K562 (cell line): ENCODE results near the gene PTP4A2. TPM values are rescaled to one million over a fixed set of nuclear protein-coding genes. Genes with fewer than 3 reads are reported as not detected.

Source experiments
- ATAC-seq: fragments of 200-7000 bp; cut with Tn5 transposase; 3 replicates; pipeline ENCODE4 v1.9.1; 2020; ENCODE audit warnings: moderate library complexity
- BruUV-seq: library from RNA; stranded (reverse); fragments of 400-500 nt; replicated peaks from 2 replicates; lab custom pipeline; 2021; lab: Mats Ljungman, UMichigan
- CTCF ChIA-PET: fragments of 300-600 bp; formaldehyde crosslinking; extraction: SDS; loops from one replicate; lab custom pipeline; 2021; ENCODE audit warnings: low intra/inter-chr PET ratio; lab: Yijun Ruan, JAX
- POLR2A ChIA-PET: fragments of 300-600, 350-650 bp; sonication (Branson Sonifier 250); formaldehyde crosslinking; extraction: SDS; loops from one replicate; lab custom pipeline; 2021; ENCODE audit warnings: antibody characterized with exemption, inconsistent platforms; lab: Yijun Ruan, JAX
- DNase-seq, 4 experiments: peaks; one replicate each; pipeline versions ENCODE4 v3.0.0 to v3.0.0-alpha.2; 2011 to 2018; ENCODE audit warnings: low spot score in 3 of 4, mixed read lengths in 3 of 4; ENCODE audit errors: extremely low read depth in 1 of 4
- FAIRE-seq: peaks from 2 replicates; lab custom pipeline; 2011; peaks lifted over from hg19 to GRCh38; lab: Jason Lieb, UNC
- H2AFZ ChIP-seq: 2 replicates; pipeline ENCODE4 v1.6.0; 2011; ENCODE audit warnings: low read depth, low read length, control low read depth, inconsistent platforms
- H3K27ac ChIP-seq: fragments of 200-600 bp; 3 replicates; pipeline ENCODE4 v1.8.0; 2011; ENCODE audit warnings: low read depth, mild to moderate bottlenecking, control low read depth, inconsistent platforms, low read length, moderate library complexity, mixed read lengths; ENCODE audit errors: extremely low read depth
- H3K27me3 ChIP-seq, 2 experiments: fragments of 300-600 bp in 1 of 2; 2 replicates in 1 of 2; 3 replicates in 1 of 2; pipeline versions ENCODE4 v1.6.0 to v1.8.0; 2011; ENCODE audit warnings: inconsistent platforms in 2 of 2, low read length in 2 of 2, mild to moderate bottlenecking in 1 of 2, mixed read lengths in 1 of 2, moderate library complexity in 1 of 2; ENCODE audit not compliant: control insufficient read depth in 2 of 2, insufficient read depth in 2 of 2
- H3K36me3 ChIP-seq: fragments of 300-600 bp; 3 replicates; pipeline ENCODE4 v1.8.0; 2011; ENCODE audit warnings: mild to moderate bottlenecking, low read length, inconsistent platforms; ENCODE audit not compliant: control insufficient read depth, insufficient read depth
- H3K4me1 ChIP-seq, 2 experiments: fragments of 200-600 bp in 1 of 2; replicated peaks in 1 of 2; 2 replicates in 1 of 2; 3 replicates in 1 of 2; pipeline versions ENCODE4 v1.5.1 to v1.8.0; 2011; ENCODE audit warnings: inconsistent platforms in 2 of 2, low read length in 2 of 2, mild to moderate bottlenecking in 1 of 2, mixed read lengths in 1 of 2, moderate library complexity in 1 of 2; ENCODE audit not compliant: control insufficient read depth in 2 of 2, insufficient read depth in 2 of 2
- H3K4me2 ChIP-seq: 2 replicates; pipeline ENCODE4 v1.6.1; 2011; ENCODE audit warnings: low read length, control low read depth, inconsistent platforms, mixed read lengths; ENCODE audit not compliant: insufficient read depth
- H3K4me3 ChIP-seq: fragments of 200-600 bp; sonication (generic), shearing (Covaris generic); 2 replicates; pipeline ENCODE4 v1.5.1; 2016; ENCODE audit warnings: control low read depth, inconsistent platforms
- H3K79me2 ChIP-seq: fragments of 200-600 bp; 3 replicates; pipeline ENCODE4 v1.8.0; 2011; ENCODE audit warnings: low read length, inconsistent platforms; ENCODE audit not compliant: control insufficient read depth, insufficient read depth
- H3K9ac ChIP-seq, 2 experiments: 2 replicates each; pipeline versions ENCODE4 v1.6.0 to v1.6.1; 2011; ENCODE audit warnings: low read depth in 2 of 2, low read length in 2 of 2, control low read depth in 1 of 2, inconsistent platforms in 1 of 2, mild to moderate bottlenecking in 1 of 2, mixed read lengths in 1 of 2; ENCODE audit not compliant: insufficient read depth in 1 of 2
- H3K9me1 ChIP-seq: one replicate; pipeline ENCODE4 v1.6.0; 2011; ENCODE audit warnings: inconsistent platforms, mild to moderate bottlenecking, low read length, moderate library complexity; ENCODE audit not compliant: control insufficient read depth, insufficient read depth
- H3K9me3 ChIP-seq: replicated peaks from 2 replicates; pipeline ENCODE4 v1.5.1; 2011; ENCODE audit warnings: low read depth, low read length, inconsistent platforms; ENCODE audit not compliant: control insufficient read depth, insufficient read depth
- H4K20me1 ChIP-seq: replicated peaks from 2 replicates; pipeline ENCODE4 v1.6.1; 2011; ENCODE audit warnings: low read length, inconsistent platforms, mixed read lengths; ENCODE audit not compliant: control insufficient read depth, insufficient read depth
- FOSL1 ChIP-seq: fragments of 200-800 bp; sonication (Bioruptor generic); conservative IDR thresholded peaks from 2 replicates; pipeline ENCODE4 v1.6.1; 2016; ENCODE audit warnings: missing genetic modification characterization, missing compliant biosample characterization
- FOXA3 ChIP-seq, 2 experiments: fragments of 450-650 bp in 1 of 2; sonication (generic) in 1 of 2; formaldehyde crosslinking; IDR thresholded peaks in 1 of 2; conservative IDR thresholded peaks in 1 of 2; 2 replicates each; pipeline versions ENCODE4 v1.4.0 to v1.8.0; 2020 to 2022; ENCODE audit warnings: mild to moderate bottlenecking in 2 of 2, missing genetic modification reagents in 1 of 2
- NR4A1 ChIP-seq, 2 experiments: fragments of 250-450 bp in 1 of 2; fragments of 450-650 bp in 1 of 2; sonication (Bioruptor Pico) in 1 of 2; IDR thresholded peaks; 2 replicates each; pipeline versions ENCODE4 v1.4.0 to v1.6.1; 2016 to 2020; ENCODE audit warnings: mild to moderate bottlenecking in 2 of 2, missing compliant biosample characterization in 1 of 2, missing genetic modification characterization in 1 of 2, moderate library complexity in 1 of 2
- ZNF24 ChIP-seq: fragments of 450-650 bp; IDR thresholded peaks from 2 replicates; pipeline ENCODE4 v1.6.1; 2016
- WGBS: fragments of 100-300 bp; shearing (Covaris generic); methylation state at CpG from one replicate; pipeline ENCODE4 v1.1.6; 2016; ENCODE audit warnings: low coverage, mixed read lengths; ENCODE audit not compliant: insufficient coverage; ENCODE audit errors: missing lambda C conversion rate; 5-methylcytosine and 5-hydroxymethylcytosine counted together
- in situ Hi-C: fragments of 300-500 bp; cut with MboI; formaldehyde crosslinking; loops from 4 replicates; pipeline ENCODE4 v1.15.0; 2018; ENCODE audit warnings: inconsistent platforms, mixed read lengths
- intact Hi-C: fragments of 100-400 bp; cut with micrococcal nuclease; formaldehyde crosslinking; loops from 2 replicates; pipeline ENCODE4 v1.14.2; 2022
- polyA plus RNA-seq, 8 experiments: library from polyadenylated mRNA; depleted of rRNA in 4 of 8; stranded (reverse) in 5 of 8; unstranded in 3 of 8; fragments of >200 nt; fragmentation: Nextera tagmentation in 2 of 8; fragmentation: Illumina TruSeq in 1 of 8; extraction: Ambion mirVana in 2 of 8; extraction: Trizol in 1 of 8; gene quantifications; 2 replicates each; pipeline versions ENCODE4 v1.2.1 to v1.2.3, GENCODE V29; 2011 to 2014; ENCODE audit warnings: inconsistent platforms in 1 of 8, missing spikeins in 1 of 8
- total RNA-seq, 7 experiments: library from RNA; depleted of rRNA in 6 of 7; stranded (reverse); fragments of >200 nt in 6 of 7; fragmentation: Illumina TruSeq in 2 of 7; extraction: Trizol in 2 of 7; gene quantifications; 2 replicates each; pipeline versions ENCODE4 v1.2.1 to v1.2.3, GENCODE V29; 2011 to 2021; ENCODE audit warnings: low replicate concordance in 1 of 7
- TF ChIP-seq, protein P1 (sequence below), 2 experiments: fragments of 450-650 bp; formaldehyde crosslinking in 1 of 2; IDR thresholded peaks; 2 replicates each; pipeline versions ENCODE4 v1.4.0 to v1.6.1; 2014 to 2020; ENCODE audit warnings: mild to moderate bottlenecking in 2 of 2, borderline replicate concordance in 1 of 2, low read depth in 1 of 2
- TF ChIP-seq, protein P2 (sequence below), 2 experiments: fragments of 450-650 bp; IDR thresholded peaks; 2 replicates each; pipeline ENCODE4 v1.6.1; 2016
- TF ChIP-seq, protein P3 (sequence below), 3 experiments: fragments of 200-800 bp in 1 of 3; sonication (Bioruptor generic) in 1 of 3; sonication (generic) in 1 of 3; formaldehyde crosslinking in 1 of 3; IDR thresholded peaks; 2 replicates each; pipeline versions ENCODE4 v1.6.1 to v1.8.0; 2016 to 2022; ENCODE audit warnings: mild to moderate bottlenecking in 2 of 3, missing compliant biosample characterization in 2 of 3, missing genetic modification characterization in 2 of 3, missing genetic modification reagents in 1 of 3

The PTP4A2 gene
- total and polyA plus RNA-seq, 9 of the 15 experiments (the other 6 are each of a cell fraction or from before 2014, with no cell fraction given) = 197 to 870 (median 480) TPM

DNA sequence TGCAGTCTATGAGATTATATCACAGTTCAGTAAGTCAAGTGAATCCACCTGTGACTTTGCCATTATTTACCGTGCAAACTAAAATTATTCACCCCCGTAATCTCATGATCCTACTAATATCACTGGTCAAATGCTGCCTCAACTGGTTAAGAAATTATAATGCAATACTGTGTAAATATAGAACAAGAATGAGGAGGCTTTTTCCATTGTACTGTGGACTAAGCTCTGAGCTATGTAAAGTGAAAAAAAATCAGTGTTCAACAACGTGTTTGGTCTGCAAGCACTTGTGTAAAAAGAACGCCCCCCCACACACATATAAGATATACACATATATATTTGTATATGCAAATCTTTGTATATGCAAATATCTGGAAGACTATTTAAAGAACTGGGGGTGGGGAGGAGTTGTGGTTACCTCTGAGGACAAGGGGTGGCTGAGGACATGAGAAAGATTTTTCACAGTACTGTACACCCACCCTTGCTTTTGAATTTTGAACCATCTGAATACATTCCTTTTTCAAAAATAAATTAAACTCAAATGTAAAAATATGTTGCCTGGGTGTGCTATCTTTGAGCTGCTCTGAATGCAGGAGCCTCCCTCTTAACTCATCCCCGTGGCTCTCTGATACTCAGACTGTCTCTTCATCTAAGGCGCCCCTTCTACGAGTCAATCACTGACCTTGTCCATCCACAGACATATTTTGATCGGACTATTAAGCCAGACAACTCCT, 57.0 kb downstream of the PTP4A2 start:
- H3K27ac ChIP-seq = no peak overlapping the region
- TF ChIP-seq FOSL1 (no peak), NR4A1 (CRISPR knock-in tag; IDR thresholded peaks at IDR 0.05) (no peak), NR4A1 (tag; IDR thresholded peaks at IDR 0.05) (no peak), FOXA3 (CRISPR knock-in tag; conservative IDR thresholded peaks at IDR 0.05 in 1 of 2, IDR thresholded peaks at IDR 0.05 in 1 of 2) (0 out of 4 replicates have a peak, but pooled peaks of 1 of the 2 experiments have one; percentile 26), ZNF24 (no peak)
- TF ChIP-seq, protein P1, sequence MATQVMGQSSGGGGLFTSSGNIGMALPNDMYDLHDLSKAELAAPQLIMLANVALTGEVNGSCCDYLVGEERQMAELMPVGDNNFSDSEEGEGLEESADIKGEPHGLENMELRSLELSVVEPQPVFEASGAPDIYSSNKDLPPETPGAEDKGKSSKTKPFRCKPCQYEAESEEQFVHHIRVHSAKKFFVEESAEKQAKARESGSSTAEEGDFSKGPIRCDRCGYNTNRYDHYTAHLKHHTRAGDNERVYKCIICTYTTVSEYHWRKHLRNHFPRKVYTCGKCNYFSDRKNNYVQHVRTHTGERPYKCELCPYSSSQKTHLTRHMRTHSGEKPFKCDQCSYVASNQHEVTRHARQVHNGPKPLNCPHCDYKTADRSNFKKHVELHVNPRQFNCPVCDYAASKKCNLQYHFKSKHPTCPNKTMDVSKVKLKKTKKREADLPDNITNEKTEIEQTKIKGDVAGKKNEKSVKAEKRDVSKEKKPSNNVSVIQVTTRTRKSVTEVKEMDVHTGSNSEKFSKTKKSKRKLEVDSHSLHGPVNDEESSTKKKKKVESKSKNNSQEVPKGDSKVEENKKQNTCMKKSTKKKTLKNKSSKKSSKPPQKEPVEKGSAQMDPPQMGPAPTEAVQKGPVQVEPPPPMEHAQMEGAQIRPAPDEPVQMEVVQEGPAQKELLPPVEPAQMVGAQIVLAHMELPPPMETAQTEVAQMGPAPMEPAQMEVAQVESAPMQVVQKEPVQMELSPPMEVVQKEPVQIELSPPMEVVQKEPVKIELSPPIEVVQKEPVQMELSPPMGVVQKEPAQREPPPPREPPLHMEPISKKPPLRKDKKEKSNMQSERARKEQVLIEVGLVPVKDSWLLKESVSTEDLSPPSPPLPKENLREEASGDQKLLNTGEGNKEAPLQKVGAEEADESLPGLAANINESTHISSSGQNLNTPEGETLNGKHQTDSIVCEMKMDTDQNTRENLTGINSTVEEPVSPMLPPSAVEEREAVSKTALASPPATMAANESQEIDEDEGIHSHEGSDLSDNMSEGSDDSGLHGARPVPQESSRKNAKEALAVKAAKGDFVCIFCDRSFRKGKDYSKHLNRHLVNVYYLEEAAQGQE (IDR thresholded peaks at IDR 0.05; ENCODE audit: borderline replicate concordance) = peak; percentile 26; the same call in 1 of the 2 replicates
- TF ChIP-seq, protein P1 (CRISPR knock-in tag; IDR thresholded peaks at IDR 0.05; ENCODE audit: low read depth) = no peak
- TF ChIP-seq, protein P2, sequence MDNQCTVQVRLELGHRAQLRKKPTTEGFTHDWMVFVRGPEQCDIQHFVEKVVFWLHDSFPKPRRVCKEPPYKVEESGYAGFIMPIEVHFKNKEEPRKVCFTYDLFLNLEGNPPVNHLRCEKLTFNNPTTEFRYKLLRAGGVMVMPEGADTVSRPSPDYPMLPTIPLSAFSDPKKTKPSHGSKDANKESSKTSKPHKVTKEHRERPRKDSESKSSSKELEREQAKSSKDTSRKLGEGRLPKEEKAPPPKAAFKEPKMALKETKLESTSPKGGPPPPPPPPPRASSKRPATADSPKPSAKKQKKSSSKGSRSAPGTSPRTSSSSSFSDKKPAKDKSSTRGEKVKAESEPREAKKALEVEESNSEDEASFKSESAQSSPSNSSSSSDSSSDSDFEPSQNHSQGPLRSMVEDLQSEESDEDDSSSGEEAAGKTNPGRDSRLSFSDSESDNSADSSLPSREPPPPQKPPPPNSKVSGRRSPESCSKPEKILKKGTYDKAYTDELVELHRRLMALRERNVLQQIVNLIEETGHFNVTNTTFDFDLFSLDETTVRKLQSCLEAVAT (IDR thresholded peaks at IDR 0.05) = no peak
- TF ChIP-seq, protein P3, sequence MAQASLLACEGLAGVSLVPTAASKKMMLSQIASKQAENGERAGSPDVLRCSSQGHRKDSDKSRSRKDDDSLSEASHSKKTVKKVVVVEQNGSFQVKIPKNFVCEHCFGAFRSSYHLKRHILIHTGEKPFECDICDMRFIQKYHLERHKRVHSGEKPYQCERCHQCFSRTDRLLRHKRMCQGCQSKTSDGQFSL (CRISPR knock-in tag; IDR thresholded peaks at IDR 0.05) = peak; percentile 39; the same call in 1 of the 2 replicates
- TF ChIP-seq, protein P3 (tag; IDR thresholded peaks at IDR 0.05) = no peak

More for the DNA sequence above, 57.0 kb downstream of the PTP4A2 start:
- ChIA-PET CTCF (interaction anchor here (0.6 kb wide), 1 partner anchor 104 kb away, joined by 3 read pairs; no protein-coding TSS in a partner anchor), POLR2A (interaction anchor here (0.8 to 1.5 kb wide), 4 partner anchors 9 to 22 kb away, joined by 3 to 6 read pairs (median 4); no protein-coding TSS in a partner anchor)
- Histone ChIP-seq H3K36me3 (no peaks in the 10 kb centered on the region), H3K4me2 (no peak overlapping the region), H3K79me2 (no peaks in the 10 kb centered on the region), H3K27me3 (no peaks in the 10 kb centered on the region), H3K4me3 (no peak overlapping the region), H4K20me1 (no peaks in the 10 kb centered on the region), H3K9me3 (no peaks in the 10 kb centered on the region), H3K4me1 (peaks cover 6 to 29% of the 10 kb centered on the region in 2 experiments), H2AFZ (peak overlapping the region; percentile 94), H3K9me1 (peaks cover 2% of the 10 kb centered on the region), H3K9ac (no peak overlapping the region)
- FAIRE-seq (no peak), DNase-seq (no peak), ATAC-seq (peak; percentile 42)
- no TSS peak for BruUV-seq
- in situ Hi-C loops = no loop called here
- WGBS = 25% methylated on average over 8 of the region's 8 CpGs
- intact Hi-C loops = loop anchor here (5.0 kb wide), 1 partner anchor 81 kb away; no protein-coding TSS in a partner anchor
